HepG2 (cell line): ENCODE measurements around the gene RACGAP1. TPM values are rescaled to one million over a fixed set of nuclear protein-coding genes. Genes with fewer than 3 reads are reported as not detected.

ENCODE experiments used
- ATAC-seq: fragments of 200-7000 bp; cut with Tn5 transposase; 3 replicates; pipeline ENCODE4 v1.9.1; 2020; ENCODE audit warnings: mild to moderate bottlenecking, moderate library complexity
- BruUV-seq: library from RNA; stranded (reverse); fragments of 400-500 nt; replicated peaks from 2 replicates; lab custom pipeline; 2021; lab: Mats Ljungman, UMichigan
- CTCF ChIA-PET: fragments of 300-600 bp; formaldehyde crosslinking; extraction: SDS; loops from one replicate; lab custom pipeline; 2021; ENCODE audit warnings: low total read pairs, inconsistent platforms, low intra/inter-chr PET ratio; lab: Yijun Ruan, JAX
- POLR2A ChIA-PET: fragments of 350-600 bp; sonication (Branson Sonifier 250); formaldehyde crosslinking; loops from one replicate; lab custom pipeline; 2020; ENCODE audit warnings: antibody characterized with exemption, inconsistent platforms; lab: Yijun Ruan, JAX
- DNase-seq: peaks from one replicate; pipeline ENCODE4 v3.0.0-alpha.2; 2015; ENCODE audit warnings: low spot score
- FAIRE-seq: peaks from 3 replicates; lab custom pipeline; 2011; peaks lifted over from hg19 to GRCh38; lab: Jason Lieb, UNC
- H2AFZ ChIP-seq: one replicate; pipeline ENCODE4 v1.6.1; 2011; ENCODE audit warnings: low read length, inconsistent platforms
- H3K27ac ChIP-seq: fragments of 300-600 bp; 3 replicates; pipeline ENCODE4 v1.8.0; 2011; ENCODE audit warnings: mixed run types, mild to moderate bottlenecking, mixed read lengths, low read length, inconsistent platforms; ENCODE audit not compliant: insufficient read depth; ENCODE audit errors: extremely low read length
- H3K27me3 ChIP-seq, 2 experiments: fragments of 200-600 bp in 1 of 2; 2 replicates in 1 of 2; 3 replicates in 1 of 2; pipeline versions ENCODE4 v1.6.0 to v1.8.0; 2011; ENCODE audit warnings: low read length in 2 of 2, mild to moderate bottlenecking in 2 of 2, moderate library complexity in 2 of 2, inconsistent platforms in 1 of 2; ENCODE audit not compliant: insufficient read depth in 2 of 2, control insufficient read depth in 1 of 2
- H3K36me3 ChIP-seq, 2 experiments: fragments of 200-600 bp in 1 of 2; replicated peaks in 1 of 2; 2 replicates in 1 of 2; 3 replicates in 1 of 2; pipeline versions ENCODE4 v1.5.1 to v1.8.0; 2011; ENCODE audit warnings: low read length in 2 of 2, inconsistent platforms in 1 of 2; ENCODE audit not compliant: insufficient read depth in 2 of 2, control insufficient read depth in 1 of 2
- H3K4me1 ChIP-seq: 2 replicates; pipeline ENCODE4 v1.5.1; 2012; ENCODE audit warnings: low read length, inconsistent platforms; ENCODE audit not compliant: insufficient read depth
- H3K4me2 ChIP-seq: 2 replicates; pipeline ENCODE4 v1.6.0; 2011; ENCODE audit warnings: low read depth, low read length, inconsistent platforms
- H3K4me3 ChIP-seq, 3 experiments: fragments of 200-600 bp in 1 of 3; sonication (generic), shearing (Covaris generic) in 1 of 3; replicated peaks in 1 of 3; 2 replicates each; pipeline ENCODE4 v1.5.1; 2011 to 2016; ENCODE audit warnings: low read length in 3 of 3, inconsistent platforms in 2 of 3, low read depth in 2 of 3, mild to moderate bottlenecking in 2 of 3, control low read depth in 1 of 3, mixed read lengths in 1 of 3; ENCODE audit not compliant: insufficient read depth in 1 of 3
- H3K79me2 ChIP-seq: one replicate; pipeline ENCODE4 v1.6.1; 2011; ENCODE audit warnings: low read length, inconsistent platforms; ENCODE audit not compliant: insufficient read depth
- H3K9ac ChIP-seq: 2 replicates; pipeline ENCODE4 v1.6.0; 2011; ENCODE audit warnings: mild to moderate bottlenecking, low read depth, low read length, inconsistent platforms; ENCODE audit not compliant: insufficient read depth
- H3K9me3 ChIP-seq: 2 replicates; pipeline ENCODE4 v1.5.1; 2012; ENCODE audit warnings: mild to moderate bottlenecking, low read length
- H4K20me1 ChIP-seq: 2 replicates; pipeline ENCODE4 v1.6.0; 2011; ENCODE audit warnings: inconsistent platforms, mild to moderate bottlenecking, low read length, moderate library complexity; ENCODE audit not compliant: insufficient read depth
- ARNT2 ChIP-seq: sonication (generic); formaldehyde crosslinking; IDR thresholded peaks from 2 replicates; pipeline ENCODE4 v1.8.0; 2022; ENCODE audit warnings: mild to moderate bottlenecking, low read depth, missing genetic modification reagents, moderate library complexity
- BCL6 ChIP-seq: IDR thresholded peaks from 2 replicates; pipeline ENCODE4 v1.6.1; 2016; ENCODE audit warnings: missing genetic modification reagents, missing compliant biosample characterization
- MAFF ChIP-seq: IDR thresholded peaks from 2 replicates; pipeline ENCODE4 v1.6.1; 2011; ENCODE audit warnings: low read depth, low read length, improper control_type of control experiment
- NONO ChIP-seq, 2 experiments: fragments of 450-650 bp in 1 of 2; sonication (generic) in 1 of 2; formaldehyde crosslinking in 1 of 2; IDR thresholded peaks in 1 of 2; conservative IDR thresholded peaks in 1 of 2; 2 replicates each; pipeline versions ENCODE4 v1.6.1 to v1.8.0; 2017 to 2022; ENCODE audit warnings: mild to moderate bottlenecking in 1 of 2, missing genetic modification reagents in 1 of 2, moderate library complexity in 1 of 2
- SAP130 ChIP-seq: IDR thresholded peaks from 2 replicates; pipeline ENCODE4 v1.6.1; 2016; ENCODE audit warnings: low read depth
- ZNF691 ChIP-seq: sonication (generic); formaldehyde crosslinking; IDR thresholded peaks from 2 replicates; pipeline ENCODE4 v1.4.0; 2020; ENCODE audit warnings: missing genetic modification reagents, low read depth, mild to moderate bottlenecking, borderline replicate concordance
- ZNF766 ChIP-seq: sonication (generic); formaldehyde crosslinking; IDR thresholded peaks from 2 replicates; pipeline ENCODE4 v1.5.0; 2020; ENCODE audit warnings: missing genetic modification reagents, borderline replicate concordance
- WGBS: methylation state at CpG from one replicate; pipeline ENCODE4 v1.1.6; 2017; ENCODE audit warnings: low lambda C conversion rate; 5-methylcytosine and 5-hydroxymethylcytosine counted together
- in situ Hi-C: cut with HindIII; loops from 2 replicates; pipeline ENCODE4 v1.10.0; 2017; ENCODE audit warnings: low pct_unique_long_range_greater_than_20kb; ENCODE audit not compliant: extremely low pct_ligation_motif_present
- intact Hi-C: fragments of 100-400 bp; cut with micrococcal nuclease; formaldehyde crosslinking; loops from one replicate; pipeline ENCODE4 v1.10.0; 2022; ENCODE audit not compliant: unreplicated experiment
- polyA plus RNA-seq, 8 experiments: library from polyadenylated mRNA; depleted of rRNA in 3 of 8; stranded (reverse) in 7 of 8; unstranded in 1 of 8; fragments of >200 nt; fragmentation: Illumina TruSeq in 4 of 8; extraction: Trizol in 4 of 8; gene quantifications; 2 replicates each; pipeline versions ENCODE4 v1.2.1 to v1.2.3, GENCODE V29; 2011 to 2016; ENCODE audit warnings: low read depth in 4 of 8, missing spikeins in 1 of 8, mixed read lengths in 1 of 8; ENCODE audit not compliant: insufficient read depth in 1 of 8
- total RNA-seq, 5 experiments: library from RNA; depleted of rRNA; stranded (reverse); fragments of >200 nt; fragmentation: Illumina TruSeq; extraction: Trizol; gene quantifications; 2 replicates each; pipeline ENCODE4 v1.2.3, GENCODE V29; 2016; ENCODE audit warnings: low read depth in 1 of 5
- TF ChIP-seq, protein P1 (sequence below): sonication (generic); formaldehyde crosslinking; IDR thresholded peaks from 2 replicates; pipeline ENCODE4 v1.4.0; 2020; ENCODE audit warnings: mild to moderate bottlenecking, missing genetic modification reagents
- TF ChIP-seq, protein P2 (sequence below): sonication (generic); formaldehyde crosslinking; IDR thresholded peaks from 2 replicates; pipeline ENCODE4 v1.9.0; 2022; ENCODE audit warnings: missing genetic modification reagents, mild to moderate bottlenecking, borderline replicate concordance

Gene RACGAP1
- total and polyA plus RNA-seq, 2 of the 13 experiments (the other 11 are each of a cell fraction or from before 2014, with no cell fraction given) = 16.7 to 57.9 TPM

GRCh38 chr12:50057000-50057841 is 31.9 kb upstream of the RACGAP1 start, which contains the start of gene ASIC1:
ASIC1 (plus strand) TSS chr12:50057596; CDS start chr12:50058767, 1,171 bp downstream.
- Histone ChIP-seq H3K9me3 (no peaks in the 10 kb centered on the region), H3K27ac (no peak within 1 kb of the TSS), H3K4me1 (peaks cover 24% of the 10 kb centered on the region), H3K4me2 (peak within 1 kb of the TSS; percentile 89), H3K9ac (no peak within 1 kb of the TSS), H3K79me2 (no peaks in the 10 kb centered on the region), H3K27me3 (peaks cover 9 to 47% of the 10 kb centered on the region in 2 experiments; a peak in 4 of 5 replicates), H3K36me3 (no peaks in the 10 kb centered on the region), H4K20me1 (no peaks in the 10 kb centered on the region), H3K4me3 (peak within 1 kb of the TSS; percentile 48 to 73 (median 68); a peak in 5 of 6 replicates), H2AFZ (no peak within 1 kb of the TSS)
- in situ Hi-C loops (loop anchor here (5.0 to 10.0 kb wide), 2 partner anchors 85 to 192 kb away; partner anchors contain the start of gene AQP6), intact Hi-C loops (loop anchor here (1.0 to 2.0 kb wide), 3 partner anchors 18 to 90 kb away; no protein-coding TSS in a partner anchor)
- ATAC-seq (peak; percentile 84), DNase-seq (no peak), FAIRE-seq (no peak)
- WGBS = 1% methylated on average over 8 of the region's 88 CpGs
- POLR2A ChIA-PET = interaction anchor here (0.8 kb wide), 1 partner anchor 90 kb away, joined by 3 read pairs; no protein-coding TSS in a partner anchor
- BruUV-seq = no TSS peak
- CTCF ChIA-PET = interaction anchor here (0.8 to 4.7 kb wide), 3 partner anchors 83 to 112 kb away, joined by 3 to 65 read pairs (median 3); no protein-coding TSS in a partner anchor
- TF ChIP-seq ZNF766 (CRISPR knock-in tag) = no peak
- no peak for TF ChIP-seq NONO (IDR thresholded peaks at IDR 0.05)
- peak; percentile 56; the same call in 1 of the 2 replicates for TF ChIP-seq NONO (CRISPR knock-in tag; conservative IDR thresholded peaks at IDR 0.05)
- TF ChIP-seq, protein P1, sequence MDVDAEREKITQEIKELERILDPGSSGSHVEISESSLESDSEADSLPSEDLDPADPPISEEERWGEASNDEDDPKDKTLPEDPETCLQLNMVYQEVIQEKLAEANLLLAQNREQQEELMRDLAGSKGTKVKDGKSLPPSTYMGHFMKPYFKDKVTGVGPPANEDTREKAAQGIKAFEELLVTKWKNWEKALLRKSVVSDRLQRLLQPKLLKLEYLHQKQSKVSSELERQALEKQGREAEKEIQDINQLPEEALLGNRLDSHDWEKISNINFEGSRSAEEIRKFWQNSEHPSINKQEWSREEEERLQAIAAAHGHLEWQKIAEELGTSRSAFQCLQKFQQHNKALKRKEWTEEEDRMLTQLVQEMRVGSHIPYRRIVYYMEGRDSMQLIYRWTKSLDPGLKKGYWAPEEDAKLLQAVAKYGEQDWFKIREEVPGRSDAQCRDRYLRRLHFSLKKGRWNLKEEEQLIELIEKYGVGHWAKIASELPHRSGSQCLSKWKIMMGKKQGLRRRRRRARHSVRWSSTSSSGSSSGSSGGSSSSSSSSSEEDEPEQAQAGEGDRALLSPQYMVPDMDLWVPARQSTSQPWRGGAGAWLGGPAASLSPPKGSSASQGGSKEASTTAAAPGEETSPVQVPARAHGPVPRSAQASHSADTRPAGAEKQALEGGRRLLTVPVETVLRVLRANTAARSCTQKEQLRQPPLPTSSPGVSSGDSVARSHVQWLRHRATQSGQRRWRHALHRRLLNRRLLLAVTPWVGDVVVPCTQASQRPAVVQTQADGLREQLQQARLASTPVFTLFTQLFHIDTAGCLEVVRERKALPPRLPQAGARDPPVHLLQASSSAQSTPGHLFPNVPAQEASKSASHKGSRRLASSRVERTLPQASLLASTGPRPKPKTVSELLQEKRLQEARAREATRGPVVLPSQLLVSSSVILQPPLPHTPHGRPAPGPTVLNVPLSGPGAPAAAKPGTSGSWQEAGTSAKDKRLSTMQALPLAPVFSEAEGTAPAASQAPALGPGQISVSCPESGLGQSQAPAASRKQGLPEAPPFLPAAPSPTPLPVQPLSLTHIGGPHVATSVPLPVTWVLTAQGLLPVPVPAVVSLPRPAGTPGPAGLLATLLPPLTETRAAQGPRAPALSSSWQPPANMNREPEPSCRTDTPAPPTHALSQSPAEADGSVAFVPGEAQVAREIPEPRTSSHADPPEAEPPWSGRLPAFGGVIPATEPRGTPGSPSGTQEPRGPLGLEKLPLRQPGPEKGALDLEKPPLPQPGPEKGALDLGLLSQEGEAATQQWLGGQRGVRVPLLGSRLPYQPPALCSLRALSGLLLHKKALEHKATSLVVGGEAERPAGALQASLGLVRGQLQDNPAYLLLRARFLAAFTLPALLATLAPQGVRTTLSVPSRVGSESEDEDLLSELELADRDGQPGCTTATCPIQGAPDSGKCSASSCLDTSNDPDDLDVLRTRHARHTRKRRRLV (CRISPR knock-in tag) = no peak
- TF ChIP-seq, protein P2, sequence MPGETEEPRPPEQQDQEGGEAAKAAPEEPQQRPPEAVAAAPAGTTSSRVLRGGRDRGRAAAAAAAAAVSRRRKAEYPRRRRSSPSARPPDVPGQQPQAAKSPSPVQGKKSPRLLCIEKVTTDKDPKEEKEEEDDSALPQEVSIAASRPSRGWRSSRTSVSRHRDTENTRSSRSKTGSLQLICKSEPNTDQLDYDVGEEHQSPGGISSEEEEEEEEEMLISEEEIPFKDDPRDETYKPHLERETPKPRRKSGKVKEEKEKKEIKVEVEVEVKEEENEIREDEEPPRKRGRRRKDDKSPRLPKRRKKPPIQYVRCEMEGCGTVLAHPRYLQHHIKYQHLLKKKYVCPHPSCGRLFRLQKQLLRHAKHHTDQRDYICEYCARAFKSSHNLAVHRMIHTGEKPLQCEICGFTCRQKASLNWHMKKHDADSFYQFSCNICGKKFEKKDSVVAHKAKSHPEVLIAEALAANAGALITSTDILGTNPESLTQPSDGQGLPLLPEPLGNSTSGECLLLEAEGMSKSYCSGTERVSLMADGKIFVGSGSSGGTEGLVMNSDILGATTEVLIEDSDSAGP (CRISPR knock-in tag) = peak; percentile 23; the same call in 1 of the 2 replicates
- TF ChIP-seq BCL6 = peak; percentile 32; the same call in 1 of the 2 replicates
- peak; percentile 38; the same call in 1 of the 2 replicates for TF ChIP-seq SAP130 (CRISPR knock-in tag)
- no peak for TF ChIP-seq MAFF
- TF ChIP-seq ARNT2 (CRISPR knock-in tag) = 0 out of 2 replicates have a peak, but pooled peaks have one; percentile 24
- TF ChIP-seq ZNF691 = peak; percentile 52; the same call in 1 of the 2 replicates
